Adrenal gland (tissue), 5 donors: ENCODE results near the gene SCN1A.

Source experiments
- CTCF ChIP-seq, 6 experiments: fragments of 450-650 bp in 4 of 6; fragments of 200-600 bp in 2 of 6; sonication (generic) in 1 of 6; IDR thresholded peaks; 1 replicate in 5 of 6; 2 replicates in 1 of 6; pipeline versions ENCODE4 v1.5.1 to v1.8.0; 2016 to 2021; ENCODE audit warnings: antibody characterized with exemption in 6 of 6, mild to moderate bottlenecking in 2 of 6, moderate library complexity in 1 of 6
- POLR2A ChIP-seq, 2 donors: fragments of 450-650 bp; IDR thresholded peaks; one replicate each; pipeline ENCODE4 v1.6.1; 2017; ENCODE audit warnings: antibody characterized with exemption in 2 of 2, mild to moderate bottlenecking in 2 of 2, moderate library complexity in 1 of 2
- donor health status: DM: no; HTN: no; CAD: no.

DNA sequence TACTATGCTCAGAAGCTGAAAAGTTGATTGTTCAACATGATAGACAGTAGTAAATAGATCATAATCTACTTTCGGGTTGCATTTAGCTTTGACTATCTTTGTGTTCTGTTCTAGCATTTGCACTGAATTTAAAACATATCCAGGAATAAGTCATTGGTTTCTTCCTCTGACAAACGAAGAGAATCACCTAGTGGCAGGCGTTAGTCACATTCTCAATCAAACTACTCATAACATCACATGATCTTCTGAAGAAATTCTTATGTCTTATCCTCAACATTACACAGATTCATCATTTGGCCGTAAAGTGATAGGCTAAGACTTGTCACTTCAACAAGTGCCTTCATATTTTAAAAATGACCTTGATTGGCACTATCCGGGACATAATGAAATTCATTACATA is 110.6 kb downstream of the SCN1A start:
- TF ChIP-seq CTCF (IDR thresholded peaks at IDR 0.05), result no peak
- no peak for TF ChIP-seq POLR2A (IDR thresholded peaks at IDR 0.05)
